ENCODE results near the gene RNPEPL1.

DNA sequence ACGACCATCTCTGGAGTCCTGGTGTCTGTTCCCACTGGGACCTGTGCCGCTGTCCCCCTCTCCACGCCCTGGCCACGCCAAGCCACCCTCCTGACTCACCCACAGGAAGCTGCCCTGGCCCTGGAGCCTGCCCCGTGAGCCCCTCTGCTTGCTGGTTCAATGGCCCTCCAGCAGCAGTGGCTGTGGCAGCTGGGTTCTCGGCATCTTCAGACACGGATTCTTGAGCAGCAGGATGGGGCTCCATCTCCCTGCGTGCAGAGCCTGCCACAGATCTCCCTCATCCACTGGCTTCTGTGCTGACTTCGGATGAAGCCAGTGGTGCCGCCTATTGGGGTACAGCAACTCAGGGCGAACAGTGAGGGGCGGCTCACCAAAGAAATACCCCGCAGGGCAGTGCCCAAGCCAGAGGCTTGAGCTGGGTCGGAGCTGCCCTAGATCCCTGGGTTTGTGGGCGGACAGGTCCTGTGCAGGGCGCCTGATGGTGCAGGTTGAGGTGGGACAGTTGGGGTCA is 32.2 kb downstream of the RNPEPL1 start:
- TF ChIP-seq EZH2phosphoT487 (IDR thresholded peaks at IDR 0.05; ENCODE audit: low read depth, severe bottlenecking, unreplicated experiment) (no peak), EZH2 (IDR thresholded peaks at IDR 0.05; ENCODE audit: borderline replicate concordance) (no peak)
- TF ChIP-seq, protein P1, sequence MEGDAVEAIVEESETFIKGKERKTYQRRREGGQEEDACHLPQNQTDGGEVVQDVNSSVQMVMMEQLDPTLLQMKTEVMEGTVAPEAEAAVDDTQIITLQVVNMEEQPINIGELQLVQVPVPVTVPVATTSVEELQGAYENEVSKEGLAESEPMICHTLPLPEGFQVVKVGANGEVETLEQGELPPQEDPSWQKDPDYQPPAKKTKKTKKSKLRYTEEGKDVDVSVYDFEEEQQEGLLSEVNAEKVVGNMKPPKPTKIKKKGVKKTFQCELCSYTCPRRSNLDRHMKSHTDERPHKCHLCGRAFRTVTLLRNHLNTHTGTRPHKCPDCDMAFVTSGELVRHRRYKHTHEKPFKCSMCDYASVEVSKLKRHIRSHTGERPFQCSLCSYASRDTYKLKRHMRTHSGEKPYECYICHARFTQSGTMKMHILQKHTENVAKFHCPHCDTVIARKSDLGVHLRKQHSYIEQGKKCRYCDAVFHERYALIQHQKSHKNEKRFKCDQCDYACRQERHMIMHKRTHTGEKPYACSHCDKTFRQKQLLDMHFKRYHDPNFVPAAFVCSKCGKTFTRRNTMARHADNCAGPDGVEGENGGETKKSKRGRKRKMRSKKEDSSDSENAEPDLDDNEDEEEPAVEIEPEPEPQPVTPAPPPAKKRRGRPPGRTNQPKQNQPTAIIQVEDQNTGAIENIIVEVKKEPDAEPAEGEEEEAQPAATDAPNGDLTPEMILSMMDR (IDR thresholded peaks at IDR 0.05; ENCODE audit: poor library complexity) = no peak

Data from hepatocyte (in vitro differentiated cells).